Activated CD8-positive, alpha-beta memory T cell treated with anti-CD3 and anti-CD28 coated beads for 24 hours (primary cell): ENCODE measurements around the gene NANP.
"Not testable (repeated sequence)": the region's sequence is repeated elsewhere in the genome, so short reads cannot be mapped to it uniquely, and the experiment has no call there.

Experiments
- DNase-seq: peaks from one replicate; pipeline ENCODE4 v3.0.0-alpha.2; 2020

The NANP gene

DNA sequence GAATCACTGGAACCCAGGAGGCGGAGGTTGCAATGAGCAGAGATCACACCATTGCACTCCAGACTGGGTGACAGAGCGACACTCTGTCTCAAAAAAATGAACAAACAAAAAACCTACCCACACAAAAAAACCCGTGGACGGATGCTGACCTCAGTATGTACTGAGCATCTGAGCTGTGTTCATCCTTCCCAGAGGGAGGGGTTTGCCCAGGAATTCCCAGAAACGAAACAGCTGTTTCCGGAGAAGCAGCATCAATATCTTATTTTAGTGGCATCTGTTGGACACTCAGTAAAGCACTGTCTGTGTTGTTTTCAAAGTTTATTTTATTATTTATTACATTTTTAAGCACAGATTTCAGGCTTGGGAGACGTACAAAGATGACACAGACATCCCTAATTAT is 18.7 kb downstream of the NANP start:
- DNase-seq: no peak

DNA sequence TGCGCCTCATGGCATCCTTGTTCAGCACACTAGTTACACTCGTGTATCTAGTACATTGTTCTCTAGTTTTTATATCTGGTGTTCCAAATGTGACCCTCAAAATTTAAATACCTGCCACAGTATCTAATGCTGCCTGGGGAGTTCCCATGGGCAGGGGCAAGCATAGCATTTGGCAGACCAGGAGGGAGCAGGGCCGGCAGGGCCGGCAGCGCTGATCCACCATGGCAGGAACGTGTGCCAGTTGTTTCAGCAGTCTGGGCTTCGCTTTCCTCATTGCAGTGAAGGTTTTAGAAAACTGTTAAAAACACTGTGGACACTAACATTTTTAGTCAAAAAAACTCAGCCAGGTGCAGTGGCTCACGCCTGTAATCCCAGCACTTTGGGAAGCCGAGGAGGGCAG is 19.2 kb downstream of the NANP start:
- no peak for DNase-seq

DNA sequence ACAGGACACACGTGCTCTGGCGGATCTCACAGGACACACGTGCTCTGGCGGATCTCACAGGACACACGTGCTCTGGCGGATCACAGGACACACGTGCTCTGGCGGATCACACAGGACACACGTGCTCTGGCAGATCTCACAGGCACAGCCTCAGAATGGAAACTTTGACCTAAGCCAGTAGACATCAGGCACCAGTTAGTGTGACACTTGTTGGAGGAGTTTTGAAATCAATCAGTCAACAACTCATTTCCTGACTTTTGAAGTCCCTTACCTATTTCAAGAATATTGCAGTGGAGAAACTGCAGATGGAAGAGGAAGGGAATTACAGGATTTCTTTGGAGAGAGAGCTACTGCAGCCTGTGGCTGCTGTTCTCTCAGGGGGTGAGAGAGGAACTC is 20.9 kb downstream of the NANP start:
- not testable (repeated sequence) for DNase-seq

DNA sequence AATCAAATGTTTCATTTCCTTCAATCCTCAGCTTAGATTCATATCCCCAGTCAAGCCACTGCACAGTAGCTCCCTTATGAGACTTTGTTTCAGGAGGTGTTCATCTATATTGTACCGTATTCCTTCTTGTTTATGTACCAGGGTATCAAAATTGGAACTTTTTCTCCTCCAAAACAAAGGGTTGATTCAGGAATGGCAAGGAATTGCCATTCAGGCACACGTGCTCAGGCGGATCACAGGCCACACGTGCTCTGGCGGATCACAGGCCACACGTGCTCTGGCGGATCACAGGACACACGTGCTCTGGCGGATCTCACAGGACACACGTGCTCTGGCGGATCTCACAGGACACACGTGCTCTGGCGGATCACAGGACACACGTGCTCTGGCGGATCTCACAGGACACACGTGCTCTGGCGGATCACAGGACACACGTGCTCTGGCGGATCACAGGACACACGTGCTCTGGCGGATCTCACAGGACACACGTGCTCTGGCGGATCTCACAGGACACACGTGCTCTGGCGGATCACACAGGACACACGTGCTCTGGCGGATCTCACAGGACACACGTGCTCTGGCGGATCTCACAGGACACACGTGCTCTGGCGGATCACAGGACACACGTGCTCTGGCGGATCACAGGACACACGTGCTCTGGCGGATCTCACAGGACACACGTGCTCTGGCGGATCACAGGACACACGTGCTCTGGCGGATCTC is 21.5 kb downstream of the NANP start:
- DNase-seq: not testable (repeated sequence)

DNA sequence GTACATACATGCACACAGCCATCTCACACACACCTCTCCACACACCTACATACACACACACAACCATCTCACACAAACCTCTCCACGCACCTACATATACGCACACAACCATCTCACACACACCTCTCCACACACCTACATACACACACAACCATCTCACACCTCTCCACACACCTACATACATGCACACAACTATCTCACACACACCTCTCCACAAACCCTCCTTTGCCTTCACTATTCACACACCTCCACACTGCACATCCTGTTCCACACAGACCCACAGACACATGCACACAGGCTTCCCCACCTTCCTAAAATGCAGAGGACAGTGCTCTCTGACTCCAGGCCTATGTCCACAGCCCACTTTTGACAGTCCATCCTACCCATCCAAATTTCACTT is 22.2 kb downstream of the NANP start:
- no peak for DNase-seq

DNA sequence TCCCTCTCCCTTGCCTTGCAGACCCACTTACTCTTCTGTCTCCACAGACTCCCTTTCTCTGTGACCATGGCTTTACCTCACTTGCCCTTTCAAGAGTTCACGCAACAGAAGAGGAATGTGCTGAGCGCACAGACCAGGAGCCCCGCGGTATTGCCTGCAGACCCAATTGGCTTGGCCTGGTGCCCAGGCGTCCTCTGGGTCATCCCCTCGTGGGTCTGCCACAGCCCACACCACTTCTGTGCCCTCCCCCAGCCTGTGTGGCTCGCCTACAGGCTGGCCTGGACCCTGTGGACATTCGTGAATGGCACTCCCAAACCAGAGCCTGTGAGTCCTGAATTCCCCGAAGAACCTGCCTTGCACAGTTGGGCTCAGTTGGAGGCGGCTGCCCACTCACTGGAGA is 23.2 kb downstream of the NANP start:
- no peak for DNase-seq

DNA sequence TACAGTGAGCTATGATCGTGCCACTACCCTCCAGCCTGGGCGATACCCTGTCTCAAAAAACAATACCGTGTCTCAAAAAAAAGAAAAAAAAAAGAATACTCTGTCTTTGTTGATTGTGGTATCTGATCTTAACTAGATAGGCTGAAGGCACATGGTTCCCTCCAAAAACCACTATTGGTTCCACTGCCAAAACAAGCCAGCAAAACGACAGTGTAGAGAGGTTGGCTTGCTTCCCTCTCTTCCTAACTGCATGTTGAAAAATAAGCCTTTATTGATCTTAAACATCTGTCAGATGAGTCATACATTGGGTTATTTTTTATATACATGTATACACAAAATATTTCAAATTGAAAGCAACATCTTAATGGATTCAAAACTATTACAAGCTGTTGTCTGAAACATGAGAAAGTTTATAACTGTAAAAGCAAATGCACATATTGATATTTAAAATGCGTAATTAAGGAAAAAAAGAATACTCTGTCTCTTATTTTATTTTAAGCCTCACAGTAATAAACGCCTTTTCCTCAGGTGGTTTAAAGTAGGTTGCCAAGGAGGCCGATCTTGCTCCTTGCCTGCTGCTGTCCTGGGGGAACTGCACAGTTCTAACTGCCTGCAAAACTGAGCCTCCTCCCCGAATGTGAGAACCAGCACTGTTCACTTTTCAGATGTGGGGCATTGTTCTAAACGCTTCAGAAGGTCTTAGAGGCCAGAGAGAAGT is 31.5 kb downstream of the NANP start:
- no peak for DNase-seq

DNA sequence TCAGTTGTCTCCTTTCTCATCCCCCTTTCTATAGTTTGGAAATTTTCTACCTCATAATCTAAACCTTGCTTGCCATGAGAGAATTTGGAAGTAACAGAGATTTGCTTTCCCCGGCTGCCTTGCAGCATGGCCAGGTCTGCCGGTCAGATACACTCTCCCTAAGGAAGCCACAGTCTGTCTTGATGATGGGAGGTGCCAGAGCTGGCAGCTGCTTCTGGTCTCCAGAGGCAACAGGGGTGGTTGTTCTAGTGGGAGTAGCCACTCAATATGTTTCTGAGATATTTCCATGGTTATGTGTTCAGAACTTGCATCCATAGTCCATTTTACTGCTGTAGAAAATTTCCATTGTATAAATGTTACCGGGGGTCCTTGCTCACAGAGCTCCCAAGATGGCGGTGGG is 33.0 kb downstream of the NANP start:
- not testable (repeated sequence) for DNase-seq

DNA sequence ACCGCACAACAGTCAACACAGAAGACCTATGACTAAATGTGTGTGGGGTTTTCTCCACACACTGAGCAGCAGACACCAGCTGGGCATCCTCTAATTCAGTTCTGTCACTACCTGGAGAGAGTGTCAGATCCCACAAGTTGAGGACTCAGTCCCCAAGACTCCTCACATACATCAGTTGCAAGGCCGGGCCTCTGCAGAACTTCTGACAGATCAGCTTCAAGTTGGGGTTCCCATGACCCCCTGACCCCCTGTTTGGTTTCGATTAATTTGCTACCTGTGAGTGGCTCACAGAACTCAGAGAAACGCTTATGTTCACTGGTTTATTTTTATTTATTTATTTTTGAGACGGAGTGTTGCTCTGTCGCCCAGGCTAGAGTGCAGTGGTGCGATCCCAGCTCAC is 35.3 kb downstream of the NANP start:
- no peak for DNase-seq

DNA sequence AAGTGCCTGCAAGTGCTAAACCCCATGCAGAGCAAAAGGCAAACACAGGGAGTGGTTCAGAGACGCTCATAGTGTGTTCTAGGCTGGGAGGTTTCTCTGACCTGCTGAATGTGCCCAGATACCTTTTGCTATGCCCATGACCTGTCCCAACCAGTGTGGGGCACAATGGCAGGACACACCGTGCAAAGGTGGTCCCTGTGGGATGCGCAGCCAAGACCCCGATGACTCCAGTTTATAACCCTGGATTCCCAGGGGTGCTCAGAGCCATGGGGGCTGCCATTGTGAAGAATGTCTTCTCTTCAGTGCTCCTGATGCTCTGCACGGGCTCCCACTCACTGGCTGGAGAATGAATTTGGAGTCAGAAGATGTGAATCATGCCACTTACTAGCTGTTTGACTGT is 36.3 kb downstream of the NANP start:
- no peak for DNase-seq

DNA sequence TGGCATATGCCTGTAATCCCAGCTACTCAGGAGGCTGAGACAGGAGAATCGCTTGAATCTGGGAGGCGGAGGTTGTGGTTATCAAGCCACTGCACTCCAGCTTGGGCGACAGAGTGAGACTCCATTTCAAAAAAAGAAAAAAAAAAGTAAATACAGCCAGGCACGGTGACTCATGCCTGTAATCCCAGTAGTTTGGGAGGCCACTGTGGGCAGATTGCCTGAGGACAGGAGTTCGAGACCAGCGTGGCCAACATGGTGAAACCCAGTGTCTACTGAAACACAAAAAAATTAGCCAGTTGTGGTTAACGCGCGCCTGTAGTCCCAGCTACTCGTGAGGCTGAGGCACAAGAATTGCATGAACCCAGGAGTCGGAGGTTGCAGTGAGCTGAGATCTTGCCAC is 36.9 kb downstream of the NANP start:
- no peak for DNase-seq

DNA sequence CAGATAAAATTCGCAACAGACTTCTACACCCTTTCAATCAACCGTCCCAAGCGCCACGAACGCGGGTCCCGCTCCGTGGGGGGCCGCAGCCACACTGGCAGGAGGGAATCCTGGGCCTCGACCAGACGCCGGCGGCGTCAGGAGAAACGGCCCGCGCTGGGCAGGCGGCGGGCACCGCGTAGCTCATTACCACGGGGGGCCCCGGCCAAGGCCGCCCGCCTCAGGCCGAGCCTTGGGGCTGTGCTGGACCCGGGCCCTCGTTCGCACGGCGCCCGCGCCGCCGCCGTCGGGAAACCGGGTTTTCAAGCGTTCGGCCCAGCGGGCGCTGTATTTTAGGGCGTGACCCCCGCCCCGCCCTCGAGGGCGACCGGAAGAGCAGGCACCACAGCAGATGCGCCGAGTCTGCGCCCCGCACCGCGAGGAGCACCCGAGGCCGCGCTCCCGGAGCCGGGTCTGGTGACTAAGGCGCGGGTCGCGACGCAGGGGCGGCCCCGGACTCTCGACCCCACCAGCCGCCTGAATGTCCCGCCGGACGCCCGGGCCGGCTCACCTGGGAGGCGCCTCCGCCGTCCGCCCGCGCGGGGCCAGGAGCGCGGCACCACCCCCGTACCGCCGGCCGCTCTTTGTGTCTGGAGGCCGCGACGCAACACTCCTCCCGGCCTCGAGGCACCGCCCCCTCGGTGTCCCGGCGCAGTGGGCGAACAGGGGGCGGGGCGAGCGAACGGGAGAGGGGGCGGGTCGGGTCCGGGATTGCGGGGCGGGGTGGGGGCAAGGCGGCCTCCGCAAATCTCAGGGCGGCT is 38.7 kb downstream of the NANP start, which contains the start of gene NINL:
TSS of gene NINL (minus strand) at position 627 of the 800 bp plus-strand sequence. CDS start 58,944 bp downstream, outside the sequence.
- DNase-seq: peak; percentile 79

DNA sequence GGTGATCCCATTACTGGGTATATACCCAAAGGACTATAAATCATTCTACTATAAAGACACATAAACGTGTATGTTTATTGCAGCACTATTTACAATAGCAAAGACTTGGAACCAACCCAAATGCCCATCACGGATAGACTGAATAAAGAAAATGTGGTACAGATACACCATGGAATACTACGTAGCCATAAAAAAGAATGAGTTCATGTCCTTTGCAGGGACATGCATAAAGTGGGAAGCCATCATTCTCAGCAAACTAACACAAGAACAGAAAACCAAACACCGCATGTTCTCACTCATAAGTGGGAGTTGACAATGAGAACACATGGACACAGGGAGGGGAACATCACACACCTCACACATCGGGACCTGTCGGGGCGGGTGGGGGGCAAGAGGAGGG is 40.2 kb downstream of the NANP start:
- not testable (repeated sequence) for DNase-seq

DNA sequence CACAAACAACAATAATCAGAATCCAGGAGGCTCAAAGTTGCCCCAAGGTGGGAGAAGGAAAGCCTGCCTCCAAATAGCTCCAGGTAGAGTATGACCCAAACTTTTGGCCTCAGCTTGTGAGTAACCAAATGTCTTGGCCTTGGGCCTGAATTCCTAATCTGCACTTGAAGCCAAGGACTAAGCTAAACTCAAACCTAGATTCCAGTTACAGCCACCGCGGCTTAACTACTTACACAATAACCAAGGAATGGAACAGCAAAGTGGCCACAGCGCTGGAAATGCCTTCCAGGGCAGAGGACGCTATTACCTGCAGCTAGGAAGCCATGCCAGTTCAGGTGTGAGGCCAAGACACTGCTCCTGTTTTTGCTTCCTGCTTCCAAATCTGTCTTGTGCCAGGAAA is 43.1 kb downstream of the NANP start:
- DNase-seq: no peak

DNA sequence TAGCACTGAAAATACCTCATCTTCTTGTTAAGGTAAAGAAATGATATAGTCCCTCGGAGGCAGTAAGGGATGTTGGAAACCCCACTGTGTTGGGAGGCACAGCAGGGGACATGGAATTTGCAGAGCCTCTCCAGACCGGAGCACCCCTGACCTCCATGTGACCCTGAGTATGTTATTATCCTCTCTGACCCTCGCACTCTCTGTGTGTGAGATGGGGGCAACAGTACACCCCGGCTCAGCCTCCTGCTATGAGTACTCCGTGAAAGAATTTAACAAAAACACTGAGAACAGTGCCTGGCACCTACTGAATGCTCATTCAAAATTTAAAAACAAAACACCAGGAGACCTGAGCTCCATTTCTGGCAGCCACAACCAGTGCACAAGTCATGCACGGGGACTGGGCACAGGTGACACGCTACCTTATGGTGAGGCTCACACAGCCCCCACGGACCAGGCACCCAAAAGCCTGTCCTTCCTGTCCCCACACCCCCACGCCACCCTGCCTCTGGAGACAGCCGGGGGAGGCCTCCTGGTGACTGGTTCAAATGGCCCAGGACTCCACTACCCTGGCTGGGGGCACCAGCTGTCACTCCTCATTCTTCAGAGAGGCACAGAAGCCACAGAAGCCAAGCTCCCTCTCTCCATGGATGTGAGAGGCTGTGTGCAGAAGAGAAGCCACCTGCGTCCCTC is 44.6 kb downstream of the NANP start:
- no peak for DNase-seq

DNA sequence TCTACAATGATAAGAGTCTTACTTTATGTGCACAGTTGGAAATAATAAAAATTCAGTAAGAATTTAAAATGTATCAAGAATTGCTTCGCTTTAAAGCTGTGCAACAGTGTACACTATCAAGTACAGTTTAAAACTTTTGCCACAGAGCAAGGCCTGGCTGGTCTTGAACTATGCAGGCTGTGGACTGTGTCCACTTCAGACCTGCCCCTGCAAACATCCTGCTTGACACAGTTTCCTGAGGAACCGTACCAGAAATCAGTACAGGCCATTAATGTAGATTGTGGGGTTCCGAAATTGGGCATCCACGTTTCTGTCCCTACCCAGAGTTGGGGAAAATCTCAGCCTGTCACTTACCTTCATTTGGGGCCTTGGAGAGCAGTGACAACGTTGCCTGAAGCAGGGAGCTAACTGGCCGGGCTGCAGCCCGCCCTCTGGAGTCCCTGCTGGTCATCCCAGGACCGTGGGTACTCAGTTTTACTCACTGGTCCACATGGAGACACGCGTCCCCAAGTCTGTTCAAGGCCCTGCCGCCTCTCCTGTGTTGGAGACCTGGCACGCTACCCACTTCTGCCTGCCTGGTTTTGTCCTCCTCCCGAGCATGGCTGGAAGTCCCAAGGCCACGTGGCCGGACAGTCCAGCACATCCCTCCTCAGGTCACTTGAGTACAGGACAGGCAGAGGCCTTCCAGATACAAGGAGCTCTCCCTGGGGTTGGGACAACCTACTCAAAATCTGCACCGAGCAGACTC is 46.9 kb downstream of the NANP start:
- DNase-seq: no peak

DNA sequence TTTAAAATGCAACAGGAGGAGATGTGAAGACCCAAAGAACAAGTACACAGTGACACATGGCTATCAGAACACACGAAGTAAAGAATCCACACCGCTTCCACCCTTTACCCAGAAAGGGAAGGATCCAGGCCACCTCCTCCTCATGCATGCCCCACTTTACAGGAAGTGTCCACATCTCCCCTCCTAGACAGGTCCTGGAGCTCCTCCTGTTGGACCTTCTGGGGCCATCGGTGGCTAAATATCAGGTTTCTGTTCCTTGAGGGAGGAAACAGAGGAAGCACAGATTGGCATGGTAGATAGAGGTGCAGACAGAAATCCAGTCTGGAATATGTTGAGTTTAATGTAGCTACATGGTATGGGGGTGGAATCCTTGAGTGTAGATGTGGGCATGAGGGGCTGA is 49.4 kb downstream of the NANP start:
- no peak for DNase-seq

DNA sequence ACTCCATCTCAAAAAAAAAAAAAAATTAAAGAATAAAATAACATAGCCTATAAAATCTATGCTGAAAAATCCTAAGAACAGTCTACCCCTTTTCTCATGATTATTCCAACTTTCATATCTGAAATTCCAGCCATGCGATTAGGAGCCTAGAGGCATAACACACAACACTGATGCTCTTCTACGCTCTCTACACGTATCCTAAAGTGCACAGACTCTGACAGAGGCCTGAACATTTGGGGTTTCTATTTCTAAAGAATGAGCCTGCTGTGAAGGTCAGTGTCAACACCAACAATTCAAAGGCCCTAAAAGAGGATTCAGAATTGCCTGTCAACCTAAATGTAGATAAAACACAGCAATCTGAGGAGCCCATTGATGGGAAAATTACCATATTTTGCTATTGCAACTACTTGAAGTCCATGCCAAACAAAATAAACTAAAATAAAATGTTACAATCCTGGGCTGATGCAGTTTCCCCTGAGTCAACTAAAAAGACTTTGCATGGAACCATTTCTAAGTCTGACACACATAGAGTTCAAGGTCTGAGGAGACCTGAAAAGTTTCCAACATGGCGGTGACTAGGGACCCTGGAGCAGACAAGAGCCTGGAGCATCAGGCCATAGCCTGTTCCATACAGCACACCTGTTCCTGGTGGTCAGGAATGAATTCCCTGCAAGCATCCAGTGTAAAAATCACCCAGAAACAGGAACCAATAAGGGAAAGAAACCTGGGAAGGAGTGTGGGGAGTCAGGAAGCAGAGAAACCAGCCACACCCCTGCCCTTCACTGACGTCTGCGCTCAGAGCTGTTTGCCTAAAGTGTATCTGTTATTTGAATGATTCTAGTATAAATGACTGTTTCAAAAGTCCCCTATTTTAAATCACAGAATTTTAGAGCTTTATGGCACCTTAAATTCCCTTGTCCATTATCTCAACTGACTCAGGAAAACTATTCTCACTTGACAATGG is 50.2 kb downstream of the NANP start:
- no peak for DNase-seq

DNA sequence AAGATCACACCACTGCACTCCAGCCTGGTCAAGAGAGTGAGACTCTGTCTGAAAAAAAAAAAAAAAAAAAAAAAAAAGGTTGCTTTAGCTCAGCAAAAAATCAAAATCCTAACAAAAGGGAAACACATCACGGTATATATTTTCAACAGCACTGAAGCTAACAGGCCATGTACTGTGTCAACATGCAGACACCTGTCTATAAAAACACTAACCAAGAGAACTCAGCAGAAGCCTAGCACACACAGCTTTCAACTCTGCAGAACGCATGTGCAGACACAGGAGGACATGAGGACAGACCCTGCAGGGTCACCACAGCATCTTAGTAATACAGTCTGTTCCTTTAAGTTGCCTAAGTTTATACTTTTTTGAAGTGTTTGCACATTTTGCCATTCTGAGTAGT is 52.0 kb downstream of the NANP start:
- no peak for DNase-seq

DNA sequence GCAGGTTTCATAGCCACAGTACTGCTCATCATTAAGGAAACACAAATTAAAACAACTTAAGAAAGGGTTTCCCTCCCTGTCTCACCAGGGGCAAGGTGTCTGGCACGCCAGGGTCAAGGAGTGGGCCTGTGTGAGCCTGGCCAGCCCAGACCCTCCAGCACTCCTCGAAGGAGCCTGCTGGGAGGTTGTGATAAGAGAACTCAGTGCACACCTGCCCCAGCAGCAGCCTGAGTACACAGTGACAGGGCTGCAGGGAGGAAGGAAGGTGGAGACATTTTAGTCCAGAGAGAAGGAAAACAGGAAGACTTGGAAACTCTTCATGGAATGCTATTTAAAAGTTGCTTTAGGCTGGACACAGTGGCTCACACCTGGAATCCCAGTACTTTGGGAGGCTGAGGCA is 52.6 kb downstream of the NANP start:
- no peak for DNase-seq

DNA sequence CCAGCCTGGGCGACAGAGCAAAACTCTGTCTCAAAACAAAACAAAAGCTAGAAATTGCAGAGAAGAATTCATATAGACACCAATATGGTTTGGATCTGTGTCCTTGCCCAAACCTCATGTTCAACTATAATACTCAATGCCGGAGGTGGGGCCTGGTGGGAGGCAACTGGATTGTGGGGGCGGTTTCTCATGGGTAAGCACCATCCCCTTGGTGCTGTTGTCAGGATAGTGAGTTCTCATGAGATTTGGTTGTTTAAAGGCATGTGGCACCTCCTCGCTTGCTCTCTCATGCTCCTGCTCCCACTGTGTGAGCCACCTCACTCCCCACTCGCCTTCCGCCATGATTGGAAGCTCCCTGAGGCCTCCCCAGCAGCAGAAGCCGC is 53.7 kb downstream of the NANP start:
- DNase-seq: no peak
